PFSK-1 (cell line): Measurements from ENCODE around the gene MED6.

Experiments
- FOXP2 ChIP-seq: optimal IDR thresholded peaks from 2 replicates; pipeline ENCODE3; 2011; ENCODE audit warnings: borderline replicate concordance, control low read depth, inconsistent platforms; ENCODE audit not compliant: insufficient read depth; ENCODE audit errors: extremely low read length, extremely low read depth
- POLR2AphosphoS5 ChIP-seq: IDR thresholded peaks from 2 replicates; pipeline ENCODE4 v1.6.1; 2012; ENCODE audit warnings: low read depth, mild to moderate bottlenecking, control low read depth, low read length, moderate library complexity
- SIN3A ChIP-seq: IDR thresholded peaks from 2 replicates; pipeline ENCODE4 v1.6.1; 2012; ENCODE audit warnings: mild to moderate bottlenecking, low read length, moderate library complexity, borderline replicate concordance; ENCODE audit not compliant: insufficient read depth
- TAF1 ChIP-seq: IDR thresholded peaks from 2 replicates; pipeline ENCODE4 v1.6.1; 2012; ENCODE audit warnings: low read length, control low read depth, borderline replicate concordance; ENCODE audit not compliant: insufficient read depth
- TF ChIP-seq, protein P1 (sequence below), 2 experiments: IDR thresholded peaks; 2 replicates each; pipeline versions ENCODE4 v1.6.1 to v1.8.0; 2011 to 2012; ENCODE audit warnings: low read depth in 2 of 2, low read length in 2 of 2, control low read depth in 1 of 2, inconsistent platforms in 1 of 2, mild to moderate bottlenecking in 1 of 2, moderate library complexity in 1 of 2; ENCODE audit not compliant: insufficient read depth in 1 of 2

MED6 gene

GRCh38 chr14:70567791-70568190 lies 32.7 kb downstream of the MED6 start:
- TF ChIP-seq, protein P1, sequence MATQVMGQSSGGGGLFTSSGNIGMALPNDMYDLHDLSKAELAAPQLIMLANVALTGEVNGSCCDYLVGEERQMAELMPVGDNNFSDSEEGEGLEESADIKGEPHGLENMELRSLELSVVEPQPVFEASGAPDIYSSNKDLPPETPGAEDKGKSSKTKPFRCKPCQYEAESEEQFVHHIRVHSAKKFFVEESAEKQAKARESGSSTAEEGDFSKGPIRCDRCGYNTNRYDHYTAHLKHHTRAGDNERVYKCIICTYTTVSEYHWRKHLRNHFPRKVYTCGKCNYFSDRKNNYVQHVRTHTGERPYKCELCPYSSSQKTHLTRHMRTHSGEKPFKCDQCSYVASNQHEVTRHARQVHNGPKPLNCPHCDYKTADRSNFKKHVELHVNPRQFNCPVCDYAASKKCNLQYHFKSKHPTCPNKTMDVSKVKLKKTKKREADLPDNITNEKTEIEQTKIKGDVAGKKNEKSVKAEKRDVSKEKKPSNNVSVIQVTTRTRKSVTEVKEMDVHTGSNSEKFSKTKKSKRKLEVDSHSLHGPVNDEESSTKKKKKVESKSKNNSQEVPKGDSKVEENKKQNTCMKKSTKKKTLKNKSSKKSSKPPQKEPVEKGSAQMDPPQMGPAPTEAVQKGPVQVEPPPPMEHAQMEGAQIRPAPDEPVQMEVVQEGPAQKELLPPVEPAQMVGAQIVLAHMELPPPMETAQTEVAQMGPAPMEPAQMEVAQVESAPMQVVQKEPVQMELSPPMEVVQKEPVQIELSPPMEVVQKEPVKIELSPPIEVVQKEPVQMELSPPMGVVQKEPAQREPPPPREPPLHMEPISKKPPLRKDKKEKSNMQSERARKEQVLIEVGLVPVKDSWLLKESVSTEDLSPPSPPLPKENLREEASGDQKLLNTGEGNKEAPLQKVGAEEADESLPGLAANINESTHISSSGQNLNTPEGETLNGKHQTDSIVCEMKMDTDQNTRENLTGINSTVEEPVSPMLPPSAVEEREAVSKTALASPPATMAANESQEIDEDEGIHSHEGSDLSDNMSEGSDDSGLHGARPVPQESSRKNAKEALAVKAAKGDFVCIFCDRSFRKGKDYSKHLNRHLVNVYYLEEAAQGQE (IDR thresholded peaks at IDR 0.05; ENCODE audit: insufficient read depth in 1 of 2, low read depth in 2 of 2, low read length in 2 of 2), result no peak
- no peak for TF ChIP-seq POLR2AphosphoS5
- no peak for TF ChIP-seq SIN3A
- no peak for TF ChIP-seq FOXP2
- TF ChIP-seq TAF1, result no peak

GRCh38 chr14:70563869-70564268 lies 36.6 kb downstream of the MED6 start:
- no peak for TF ChIP-seq TAF1
- no peak for TF ChIP-seq POLR2AphosphoS5
- TF ChIP-seq, protein P1 (IDR thresholded peaks at IDR 0.05; ENCODE audit: insufficient read depth in 1 of 2, low read depth in 2 of 2, low read length in 2 of 2), result no peak
- no peak for TF ChIP-seq FOXP2
- no peak for TF ChIP-seq SIN3A

GRCh38 chr14:70563417-70563816 lies 37.0 kb downstream of the MED6 start:
- TF ChIP-seq TAF1 (no peak), FOXP2 (no peak), POLR2AphosphoS5 (no peak), SIN3A (no peak)
- TF ChIP-seq, protein P1 (IDR thresholded peaks at IDR 0.05; ENCODE audit: insufficient read depth in 1 of 2, low read depth in 2 of 2, low read length in 2 of 2), result no peak

GRCh38 chr14:70558356-70558755 lies 42.1 kb downstream of the MED6 start:
- TF ChIP-seq SIN3A (no peak), POLR2AphosphoS5 (no peak), TAF1 (no peak)

DNA sequence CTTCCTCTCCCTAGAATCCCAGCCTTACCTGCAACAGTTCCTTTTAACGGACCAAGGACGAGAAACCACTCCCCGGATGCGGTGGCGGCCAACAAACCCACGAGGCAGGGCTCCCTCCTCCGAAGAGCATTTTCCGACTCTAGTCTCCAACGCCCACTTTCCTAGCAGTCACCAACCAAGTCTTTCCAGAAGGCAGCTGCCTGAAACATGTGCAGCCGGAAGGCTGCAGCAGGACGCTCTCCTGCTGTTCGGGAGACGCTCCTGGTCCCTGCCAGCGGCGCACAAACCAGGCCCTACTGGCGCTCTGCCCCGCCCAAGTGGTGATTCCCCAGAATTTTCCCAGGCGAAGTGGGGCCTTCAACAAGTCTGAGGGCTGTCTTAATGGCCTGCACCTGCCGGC lies 44.6 kb downstream of the MED6 start:
- TF ChIP-seq POLR2AphosphoS5 (no peak), FOXP2 (no peak), SIN3A (no peak), TAF1 (no peak)
- TF ChIP-seq, protein P1 (IDR thresholded peaks at IDR 0.05; ENCODE audit: insufficient read depth in 1 of 2, low read depth in 2 of 2, low read length in 2 of 2), result no peak

GRCh38 chr14:70538087-70538486 lies 62.4 kb downstream of the MED6 start:
- TF ChIP-seq POLR2AphosphoS5, result no peak
